ENCODE measurements around the gene PARP8.
"Not testable (repeated sequence)": the region's sequence is repeated elsewhere in the genome, so short reads cannot be mapped to it uniquely, and the experiment has no call there.

Gene PARP8

GRCh38 chr5:50763351-50763750, 96.9 kb downstream of the PARP8 start:
- Histone ChIP-seq H3K4me2 (ENCODE audit: low read length) (no peak overlapping the region), H3K4me3 (ENCODE audit: low read length) (no peak overlapping the region), H3K36me3 (ENCODE audit: insufficient read depth, low read length) (no peaks in the 10 kb centered on the region), H3K27me3 (ENCODE audit: control insufficient read depth, insufficient read depth, low read length) (no peaks in the 10 kb centered on the region), H3K4me1 (ENCODE audit: control insufficient read depth, insufficient read depth, low read length) (peaks cover 26% of the 10 kb centered on the region), H3K9ac (ENCODE audit: low read depth, low read length) (no peak overlapping the region), H3K9me3 (replicated peaks; ENCODE audit: low read length) (no peaks in the 10 kb centered on the region)

- H3K4me3 ChIP-seq (ENCODE audit: low read length): no peak overlapping the region
- H3K4me1 ChIP-seq (ENCODE audit: control insufficient read depth, insufficient read depth, low read length): peaks cover 26% of the 10 kb centered on the region
- H3K9ac ChIP-seq (ENCODE audit: low read depth, low read length): no peak overlapping the region
- H3K9me3 ChIP-seq (replicated peaks; ENCODE audit: low read length): no peaks in the 10 kb centered on the region
- no peaks in the 10 kb centered on the region for H3K27me3 ChIP-seq (ENCODE audit: control insufficient read depth, insufficient read depth, low read length)
- no peak overlapping the region for H3K4me2 ChIP-seq (ENCODE audit: low read length)
- no peaks in the 10 kb centered on the region for H3K36me3 ChIP-seq (ENCODE audit: insufficient read depth, low read length)
Observed at GRCh38 chr5:50763846-50764245, 97.4 kb downstream of the PARP8 start.

- no peak overlapping the region for H3K4me2 ChIP-seq (ENCODE audit: low read length)
- no peaks in the 10 kb centered on the region for H3K9me3 ChIP-seq (replicated peaks; ENCODE audit: low read length)
- H3K4me1 ChIP-seq (ENCODE audit: control insufficient read depth, insufficient read depth, low read length): peaks cover 26% of the 10 kb centered on the region
- no peak overlapping the region for H3K4me3 ChIP-seq (ENCODE audit: low read length)
- no peaks in the 10 kb centered on the region for H3K36me3 ChIP-seq (ENCODE audit: insufficient read depth, low read length)
- H3K9ac ChIP-seq (ENCODE audit: low read depth, low read length): no peak overlapping the region
- H3K27me3 ChIP-seq (ENCODE audit: control insufficient read depth, insufficient read depth, low read length): no peaks in the 10 kb centered on the region
Observed at GRCh38 chr5:50766042-50766441, 99.6 kb downstream of the PARP8 start.

GRCh38 chr5:50766462-50766861, 100.0 kb downstream of the PARP8 start:
- Histone ChIP-seq H3K4me1 (ENCODE audit: control insufficient read depth, insufficient read depth, low read length) (peaks cover 26% of the 10 kb centered on the region), H3K9me3 (replicated peaks; ENCODE audit: low read length) (no peaks in the 10 kb centered on the region), H3K4me2 (ENCODE audit: low read length) (no peak overlapping the region), H3K4me3 (ENCODE audit: low read length) (no peak overlapping the region), H3K27me3 (ENCODE audit: control insufficient read depth, insufficient read depth, low read length) (no peaks in the 10 kb centered on the region), H3K36me3 (ENCODE audit: insufficient read depth, low read length) (no peaks in the 10 kb centered on the region), H3K9ac (ENCODE audit: low read depth, low read length) (no peak overlapping the region)

GRCh38 chr5:50766967-50767366, 100.5 kb downstream of the PARP8 start:
- H3K4me2 ChIP-seq (ENCODE audit: low read length): peak overlapping the region; percentile 6
- no peaks in the 10 kb centered on the region for H3K9me3 ChIP-seq (replicated peaks; ENCODE audit: low read length)
- H3K9ac ChIP-seq (ENCODE audit: low read depth, low read length): no peak overlapping the region
- no peak overlapping the region for H3K4me3 ChIP-seq (ENCODE audit: low read length)
- H3K4me1 ChIP-seq (ENCODE audit: control insufficient read depth, insufficient read depth, low read length): peaks cover 26% of the 10 kb centered on the region
- no peaks in the 10 kb centered on the region for H3K27me3 ChIP-seq (ENCODE audit: control insufficient read depth, insufficient read depth, low read length)
- no peaks in the 10 kb centered on the region for H3K36me3 ChIP-seq (ENCODE audit: insufficient read depth, low read length)

GRCh38 chr5:50767588-50767987, 101.2 kb downstream of the PARP8 start:
- Histone ChIP-seq H3K27me3 (ENCODE audit: control insufficient read depth, insufficient read depth, low read length) (no peaks in the 10 kb centered on the region), H3K4me3 (ENCODE audit: low read length) (no peak overlapping the region), H3K4me2 (ENCODE audit: low read length) (peak overlapping the region; percentile 6), H3K9me3 (replicated peaks; ENCODE audit: low read length) (no peaks in the 10 kb centered on the region), H3K36me3 (ENCODE audit: insufficient read depth, low read length) (no peaks in the 10 kb centered on the region), H3K4me1 (ENCODE audit: control insufficient read depth, insufficient read depth, low read length) (peaks cover 26% of the 10 kb centered on the region), H3K9ac (ENCODE audit: low read depth, low read length) (no peak overlapping the region)

GRCh38 chr5:50768634-50769033, 102.2 kb downstream of the PARP8 start:
- Histone ChIP-seq H3K4me2 (ENCODE audit: low read length) (no peak overlapping the region), H3K4me3 (ENCODE audit: low read length) (no peak overlapping the region), H3K27me3 (ENCODE audit: control insufficient read depth, insufficient read depth, low read length) (no peaks in the 10 kb centered on the region), H3K9ac (ENCODE audit: low read depth, low read length) (no peak overlapping the region), H3K4me1 (ENCODE audit: control insufficient read depth, insufficient read depth, low read length) (peaks cover 26% of the 10 kb centered on the region), H3K36me3 (ENCODE audit: insufficient read depth, low read length) (no peaks in the 10 kb centered on the region), H3K9me3 (replicated peaks; ENCODE audit: low read length) (no peaks in the 10 kb centered on the region)

GRCh38 chr5:50770441-50770840, 104.0 kb downstream of the PARP8 start:
- no peaks in the 10 kb centered on the region for H3K9me3 ChIP-seq (replicated peaks; ENCODE audit: low read length)
- H3K4me1 ChIP-seq (ENCODE audit: control insufficient read depth, insufficient read depth, low read length): peaks cover 24% of the 10 kb centered on the region
- no peaks in the 10 kb centered on the region for H3K27me3 ChIP-seq (ENCODE audit: control insufficient read depth, insufficient read depth, low read length)
- no peak overlapping the region for H3K9ac ChIP-seq (ENCODE audit: low read depth, low read length)
- H3K4me3 ChIP-seq (ENCODE audit: low read length): no peak overlapping the region
- H3K36me3 ChIP-seq (ENCODE audit: insufficient read depth, low read length): no peaks in the 10 kb centered on the region
- H3K4me2 ChIP-seq (ENCODE audit: low read length): no peak overlapping the region

GRCh38 chr5:50774446-50775175, 108.2 kb downstream of the PARP8 start:
- H3K4me2 ChIP-seq (ENCODE audit: low read length); H3K27me3 ChIP-seq (ENCODE audit: control insufficient read depth, insufficient read depth, low read length); H3K4me3 ChIP-seq (ENCODE audit: low read length); H3K9me3 ChIP-seq (replicated peaks; ENCODE audit: low read length); H3K4me1 ChIP-seq (ENCODE audit: control insufficient read depth, insufficient read depth, low read length); H3K9ac ChIP-seq (ENCODE audit: low read depth, low read length); H3K36me3 ChIP-seq (ENCODE audit: insufficient read depth, low read length): not testable (repeated sequence)

GRCh38 chr5:50786073-50786472, 119.6 kb downstream of the PARP8 start:
- Histone ChIP-seq H3K36me3 (ENCODE audit: insufficient read depth, low read length) (no peaks in the 10 kb centered on the region), H3K4me3 (ENCODE audit: low read length) (no peak overlapping the region)

GRCh38 chr5:50791813-50792212, 125.4 kb downstream of the PARP8 start:
- Histone ChIP-seq H3K4me1 (ENCODE audit: control insufficient read depth, insufficient read depth, low read length) (no peaks in the 10 kb centered on the region), H3K4me3 (ENCODE audit: low read length) (no peak overlapping the region), H3K4me2 (ENCODE audit: low read length) (no peak overlapping the region), H3K9ac (ENCODE audit: low read depth, low read length) (no peak overlapping the region), H3K9me3 (replicated peaks; ENCODE audit: low read length) (no peaks in the 10 kb centered on the region), H3K27me3 (ENCODE audit: control insufficient read depth, insufficient read depth, low read length) (no peaks in the 10 kb centered on the region), H3K36me3 (ENCODE audit: insufficient read depth, low read length) (no peaks in the 10 kb centered on the region)

More at GRCh38 chr5:50786073-50786472, 119.6 kb downstream of the PARP8 start:
- Histone ChIP-seq H3K27me3 (ENCODE audit: control insufficient read depth, insufficient read depth, low read length) (no peaks in the 10 kb centered on the region), H3K9ac (ENCODE audit: low read depth, low read length) (no peak overlapping the region), H3K9me3 (replicated peaks; ENCODE audit: low read length) (no peaks in the 10 kb centered on the region), H3K4me2 (ENCODE audit: low read length) (no peak overlapping the region), H3K4me1 (ENCODE audit: control insufficient read depth, insufficient read depth, low read length) (no peaks in the 10 kb centered on the region)

GRCh38 chr5:50792843-50793242, 126.4 kb downstream of the PARP8 start:
- no peak overlapping the region for H3K9ac ChIP-seq (ENCODE audit: low read depth, low read length)
- H3K9me3 ChIP-seq (replicated peaks; ENCODE audit: low read length): no peaks in the 10 kb centered on the region
- no peak overlapping the region for H3K4me2 ChIP-seq (ENCODE audit: low read length)
- no peaks in the 10 kb centered on the region for H3K27me3 ChIP-seq (ENCODE audit: control insufficient read depth, insufficient read depth, low read length)
- H3K4me3 ChIP-seq (ENCODE audit: low read length): no peak overlapping the region
- no peaks in the 10 kb centered on the region for H3K36me3 ChIP-seq (ENCODE audit: insufficient read depth, low read length)
- H3K4me1 ChIP-seq (ENCODE audit: control insufficient read depth, insufficient read depth, low read length): no peaks in the 10 kb centered on the region

All from skeletal muscle satellite cell (primary cell).